Left lobe of liver (tissue), 2 donors: ENCODE measurements around the gene ZBP1. TPM values are rescaled to one million over a fixed set of nuclear protein-coding genes. Genes with fewer than 3 reads are reported as not detected.
A peak's percentile ranks its signal among the peaks of the same experiment; 100 is the strongest.

ENCODE experiments used
- ATAC-seq: fragments of 200-7000 bp; cut with Tn5 transposase; one replicate; pipeline ENCODE4 v1.9.1; 2020; ENCODE audit warnings: mild to moderate bottlenecking, moderate library complexity
- DNase-seq: peaks from one replicate; pipeline ENCODE4 v3.0.0-alpha.2; 2020; ENCODE audit warnings: low spot score
- total RNA-seq: library from RNA; stranded (reverse); gene quantifications from one replicate; pipeline ENCODE4 v1.2.1, GENCODE V29; 2021
- donor health status: DM: no; HTN: no; CAD: no; lungs with moderate emphysema.
- donor health status: DM: no; HTN: yes; CAD: no.

ZBP1 gene
- total RNA-seq, 1 donor from 2014 or later: 0.08 TPM

GRCh38 chr20:57588596-57588995 is 31.6 kb downstream of the ZBP1 start:
- ATAC-seq (no peak), DNase-seq (no peak)

- DNase-seq (no peak), ATAC-seq (no peak)
Measured at GRCh38 chr20:57587989-57588377, 32.2 kb downstream of the ZBP1 start.

GRCh38 chr20:57587278-57587988 is 32.8 kb downstream of the ZBP1 start:
- DNase-seq: peak; percentile 92
- ATAC-seq: peak; percentile 45

- ATAC-seq: no peak
Measured at GRCh38 chr20:57586943-57587277, 33.3 kb downstream of the ZBP1 start.

GRCh38 chr20:57586370-57586793 is 33.8 kb downstream of the ZBP1 start:
- DNase-seq (peak; percentile 94), ATAC-seq (peak; percentile 72)

More at GRCh38 chr20:57586943-57587277, 33.3 kb downstream of the ZBP1 start:
- no peak for DNase-seq

- ATAC-seq (no peak), DNase-seq (no peak)
Measured at GRCh38 chr20:57585466-57586213, 34.6 kb downstream of the ZBP1 start.

- DNase-seq (no peak), ATAC-seq (no peak)
Measured at GRCh38 chr20:57584768-57585461, 35.3 kb downstream of the ZBP1 start.

GRCh38 chr20:57583289-57584257 is 36.7 kb downstream of the ZBP1 start:
- no peak for DNase-seq
- ATAC-seq: no peak

GRCh38 chr20:57582432-57583288 is 37.6 kb downstream of the ZBP1 start:
- DNase-seq: no peak
- no peak for ATAC-seq

GRCh38 chr20:57582029-57582378 is 38.2 kb downstream of the ZBP1 start:
- DNase-seq (no peak), ATAC-seq (peak; percentile 0)

GRCh38 chr20:57581202-57582028 is 38.8 kb downstream of the ZBP1 start:
- peak; percentile 7 for ATAC-seq
- DNase-seq: peak; percentile 48

GRCh38 chr20:57580478-57581201 is 39.6 kb downstream of the ZBP1 start:
- no peak for ATAC-seq

GRCh38 chr20:57579898-57580447 is 40.3 kb downstream of the ZBP1 start:
- no peak for ATAC-seq
- no peak for DNase-seq

More at GRCh38 chr20:57580478-57581201, 39.6 kb downstream of the ZBP1 start:
- DNase-seq: no peak

- no peak for DNase-seq
- ATAC-seq: no peak
Measured at GRCh38 chr20:57579331-57579897, 40.8 kb downstream of the ZBP1 start.

- ATAC-seq: peak; percentile 37
Measured at GRCh38 chr20:57578476-57579165, 41.6 kb downstream of the ZBP1 start.

GRCh38 chr20:57577679-57578475 is 42.3 kb downstream of the ZBP1 start:
- ATAC-seq: peak; percentile 81
- peak; percentile 93 for DNase-seq

More at GRCh38 chr20:57578476-57579165, 41.6 kb downstream of the ZBP1 start:
- no peak for DNase-seq
